ENCODE results near the gene CCDC91. TPM values are rescaled to one million over a fixed set of nuclear protein-coding genes. Genes with fewer than 3 reads are reported as not detected.

Gene CCDC91
- total and polyA plus RNA-seq, 2 experiments from 2014 or later, result 13.9 to 25.5 TPM

DNA sequence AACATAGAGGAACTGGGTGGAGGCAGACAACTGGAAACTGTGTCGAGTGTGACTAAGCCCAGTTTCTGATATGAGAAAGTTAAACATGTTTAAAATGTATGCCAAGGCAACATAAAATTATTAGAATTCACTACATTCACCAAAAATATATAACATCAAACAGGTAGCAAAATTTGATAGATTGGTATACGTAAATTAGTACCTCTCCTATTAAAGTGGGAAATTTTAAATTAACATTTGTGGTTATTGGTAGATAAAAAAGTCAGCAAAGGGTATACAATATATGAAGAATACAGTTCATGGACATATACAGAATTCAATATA is 53.0 kb downstream of the CCDC91 start:
- H3K9me3 ChIP-seq (ENCODE audit: low read depth), result no peaks in the 10 kb centered on the region
- no peaks in the 10 kb centered on the region for H3K4me1 ChIP-seq (ENCODE audit: low read depth)
- H3K36me3 ChIP-seq, result no peaks in the 10 kb centered on the region
- no peak overlapping the region for H3K4me3 ChIP-seq
- no peak for DNase-seq (ENCODE audit: low read depth in 1 of 2, low spot score in 1 of 2)
- no peaks in the 10 kb centered on the region for H3K27me3 ChIP-seq
- H3K27ac ChIP-seq, result no peak overlapping the region
- TF ChIP-seq, protein P1, sequence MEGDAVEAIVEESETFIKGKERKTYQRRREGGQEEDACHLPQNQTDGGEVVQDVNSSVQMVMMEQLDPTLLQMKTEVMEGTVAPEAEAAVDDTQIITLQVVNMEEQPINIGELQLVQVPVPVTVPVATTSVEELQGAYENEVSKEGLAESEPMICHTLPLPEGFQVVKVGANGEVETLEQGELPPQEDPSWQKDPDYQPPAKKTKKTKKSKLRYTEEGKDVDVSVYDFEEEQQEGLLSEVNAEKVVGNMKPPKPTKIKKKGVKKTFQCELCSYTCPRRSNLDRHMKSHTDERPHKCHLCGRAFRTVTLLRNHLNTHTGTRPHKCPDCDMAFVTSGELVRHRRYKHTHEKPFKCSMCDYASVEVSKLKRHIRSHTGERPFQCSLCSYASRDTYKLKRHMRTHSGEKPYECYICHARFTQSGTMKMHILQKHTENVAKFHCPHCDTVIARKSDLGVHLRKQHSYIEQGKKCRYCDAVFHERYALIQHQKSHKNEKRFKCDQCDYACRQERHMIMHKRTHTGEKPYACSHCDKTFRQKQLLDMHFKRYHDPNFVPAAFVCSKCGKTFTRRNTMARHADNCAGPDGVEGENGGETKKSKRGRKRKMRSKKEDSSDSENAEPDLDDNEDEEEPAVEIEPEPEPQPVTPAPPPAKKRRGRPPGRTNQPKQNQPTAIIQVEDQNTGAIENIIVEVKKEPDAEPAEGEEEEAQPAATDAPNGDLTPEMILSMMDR (IDR thresholded peaks at IDR 0.05; ENCODE audit: low read depth, low read length), result no peak

DNA sequence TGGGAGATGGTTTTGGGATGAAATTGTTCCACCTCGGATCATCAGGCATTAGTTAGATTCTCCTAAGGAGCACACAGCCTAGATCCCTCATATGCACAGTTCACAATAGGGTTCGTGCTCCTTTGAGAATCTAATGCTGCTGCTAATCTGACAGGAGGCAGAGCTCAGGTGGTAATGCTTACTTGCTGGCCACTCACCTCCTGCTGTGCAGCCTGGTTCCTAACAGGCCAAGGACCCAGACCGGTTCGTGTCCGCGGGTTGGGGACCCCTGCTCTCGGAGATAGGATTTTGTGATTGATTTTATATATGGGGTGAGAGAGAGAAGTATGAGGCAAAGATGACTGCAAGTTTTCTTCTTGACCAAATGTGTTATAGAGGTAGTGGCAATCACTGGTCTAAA is 57.5 kb downstream of the CCDC91 start:
- no peaks in the 10 kb centered on the region for H3K9me3 ChIP-seq (ENCODE audit: low read depth)
- H3K4me3 ChIP-seq, result no peak overlapping the region
- H3K27me3 ChIP-seq, result no peaks in the 10 kb centered on the region
- no peak overlapping the region for H3K27ac ChIP-seq
- DNase-seq (ENCODE audit: low read depth in 1 of 2, low spot score in 1 of 2), result no peak
- TF ChIP-seq, protein P1 (IDR thresholded peaks at IDR 0.05; ENCODE audit: low read depth, low read length), result no peak
- no peaks in the 10 kb centered on the region for H3K36me3 ChIP-seq
- no peaks in the 10 kb centered on the region for H3K4me1 ChIP-seq (ENCODE audit: low read depth)

DNA sequence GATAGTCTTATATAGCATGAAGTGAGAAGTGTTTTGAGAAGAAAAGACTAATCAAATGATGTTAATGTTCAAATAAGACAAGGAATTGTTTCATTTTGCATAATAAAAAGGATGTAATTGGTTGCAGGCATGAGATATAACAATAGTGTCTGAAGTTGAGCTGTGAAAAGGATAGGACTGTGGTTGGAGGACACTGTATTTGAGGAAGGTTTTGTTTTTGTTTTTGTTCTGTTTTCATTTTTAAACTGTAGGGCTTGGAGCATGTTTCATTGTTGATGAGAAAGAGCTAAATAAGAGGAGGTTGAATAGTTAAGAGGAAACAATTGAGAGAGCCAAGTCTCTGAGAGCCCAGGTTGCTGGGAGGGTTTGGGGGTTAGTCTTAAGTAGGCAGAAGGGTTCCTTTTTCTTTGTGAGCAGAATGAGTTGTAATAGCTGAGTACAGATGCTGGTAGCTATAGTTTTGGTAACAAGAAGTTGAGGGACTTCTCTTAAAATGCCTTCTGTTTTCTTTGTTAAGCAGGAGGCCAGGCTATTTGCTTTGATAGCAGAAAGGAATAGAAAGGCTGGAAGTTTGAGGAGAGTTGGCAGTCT is 58.4 kb downstream of the CCDC91 start:
- Histone ChIP-seq H3K36me3 (no peaks in the 10 kb centered on the region), H3K9me3 (ENCODE audit: low read depth) (no peaks in the 10 kb centered on the region), H3K4me3 (no peak overlapping the region), H3K27me3 (no peaks in the 10 kb centered on the region), H3K4me1 (ENCODE audit: low read depth) (no peaks in the 10 kb centered on the region), H3K27ac (peak overlapping the region; percentile 14)
- TF ChIP-seq, protein P1 (IDR thresholded peaks at IDR 0.05; ENCODE audit: low read depth, low read length), result no peak
- no peak for DNase-seq (ENCODE audit: low read depth in 1 of 2, low spot score in 1 of 2)

DNA sequence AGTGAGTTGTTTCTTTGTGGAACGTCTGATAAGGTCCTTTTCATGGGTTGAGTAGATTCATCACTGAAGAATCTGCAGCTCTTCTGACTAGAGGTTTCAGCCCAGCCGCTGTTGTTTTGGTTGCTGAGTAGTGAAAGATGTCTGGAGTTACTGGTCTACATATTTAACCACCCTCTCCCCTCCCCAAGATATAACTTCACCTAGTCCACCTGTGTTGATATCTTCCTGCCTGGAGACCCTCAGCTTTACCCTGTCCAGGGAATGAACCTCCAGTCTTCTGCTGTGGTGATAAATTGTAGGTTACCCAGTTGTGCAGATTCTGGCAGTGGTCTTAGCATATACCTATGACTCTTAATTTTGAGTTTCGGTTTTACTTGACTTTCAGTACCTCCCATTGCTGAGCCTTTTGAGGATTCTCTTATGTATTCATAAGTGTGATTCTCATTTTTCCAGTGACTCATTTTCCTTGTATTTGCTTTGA is 62.9 kb downstream of the CCDC91 start:
- DNase-seq (ENCODE audit: low read depth in 1 of 2, low spot score in 1 of 2), result no peak
- Histone ChIP-seq H3K27ac (no peak overlapping the region), H3K9me3 (ENCODE audit: low read depth) (no peaks in the 10 kb centered on the region), H3K4me1 (ENCODE audit: low read depth) (no peaks in the 10 kb centered on the region), H3K27me3 (no peaks in the 10 kb centered on the region), H3K36me3 (no peaks in the 10 kb centered on the region), H3K4me3 (no peak overlapping the region)
- TF ChIP-seq, protein P1 (IDR thresholded peaks at IDR 0.05; ENCODE audit: low read depth, low read length), result no peak

DNA sequence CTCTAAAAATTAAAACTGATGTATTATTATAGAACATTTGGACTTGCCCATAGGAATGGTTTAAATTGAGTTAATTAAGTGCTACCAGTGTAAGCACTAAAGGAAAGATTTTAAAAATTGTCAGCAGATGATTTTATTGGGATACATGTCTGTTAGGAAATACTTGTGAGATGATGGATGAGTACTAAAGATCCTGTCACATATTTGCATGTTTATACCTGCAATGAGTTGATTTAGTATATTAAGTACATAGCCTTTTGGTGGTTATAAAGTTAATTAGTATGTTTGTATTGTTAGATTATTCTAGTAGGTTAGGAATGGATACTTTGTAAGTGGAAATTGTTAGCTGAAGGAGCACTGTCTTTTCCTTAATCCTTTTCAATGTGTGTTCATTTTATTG is 67.2 kb downstream of the CCDC91 start:
- Histone ChIP-seq H3K4me1 (ENCODE audit: low read depth) (no peaks in the 10 kb centered on the region), H3K27me3 (no peaks in the 10 kb centered on the region), H3K36me3 (no peaks in the 10 kb centered on the region), H3K27ac (no peak overlapping the region), H3K4me3 (no peak overlapping the region), H3K9me3 (ENCODE audit: low read depth) (no peaks in the 10 kb centered on the region)
- DNase-seq (ENCODE audit: low read depth in 1 of 2, low spot score in 1 of 2), result no peak
- TF ChIP-seq, protein P1 (IDR thresholded peaks at IDR 0.05; ENCODE audit: low read depth, low read length), result no peak
